Caco-2 (cell line): ENCODE results near the gene MED26. TPM values are rescaled to one million over a fixed set of nuclear protein-coding genes. Genes with fewer than 3 reads are reported as not detected.

Experiments used
- BruUV-seq: library from RNA; stranded (reverse); fragments of 400-500 nt; replicated peaks from 2 replicates; lab custom pipeline; 2021; lab: Mats Ljungman, UMichigan
- CTCF ChIA-PET: fragments of 300-600 bp; sonication (Branson Sonifier 250); formaldehyde crosslinking; loops from one replicate; lab custom pipeline; 2022; ENCODE audit warnings: antibody characterized with exemption; lab: Charles Lee
- POLR2A ChIA-PET: fragments of 300-600 bp; sonication (Branson Sonifier 250); formaldehyde crosslinking; loops from one replicate; lab custom pipeline; 2022; ENCODE audit warnings: antibody characterized with exemption; lab: Charles Lee
- DNase-seq, 2 experiments: peaks; one replicate each; pipeline versions ENCODE4 v3.0.0 to v3.0.0-alpha.2; 2020 to 2022
- H3K27me3 ChIP-seq: replicated peaks from 2 replicates; pipeline ENCODE4 v1.6.0; 2011; ENCODE audit warnings: low read length; ENCODE audit not compliant: control insufficient read depth, insufficient read depth
- H3K36me3 ChIP-seq: 2 replicates; pipeline ENCODE4 v1.5.1; 2011; ENCODE audit warnings: low read length; ENCODE audit not compliant: control insufficient read depth, insufficient read depth
- H3K4me1 ChIP-seq: fragments of 250-450 bp; sonication (Bioruptor Pico); 2 replicates; pipeline ENCODE4 v1.5.1; 2020; ENCODE audit warnings: mild to moderate bottlenecking
- H3K4me3 ChIP-seq: 2 replicates; pipeline ENCODE4 v1.5.1; 2011; ENCODE audit warnings: low read depth, mild to moderate bottlenecking, control low read depth, low read length
- H3K9me3 ChIP-seq: fragments of 250-450 bp; sonication (Bioruptor Pico); 2 replicates; pipeline ENCODE4 v1.5.1; 2020; ENCODE audit warnings: mild to moderate bottlenecking, moderate library complexity
- H3K27ac Mint-ChIP-seq: one replicate; pipeline ENCODE4 v1.8.0; 2022; ENCODE audit warnings: mixed read lengths; ENCODE audit not compliant: unreplicated experiment
- H3K27me3 Mint-ChIP-seq: one replicate; pipeline ENCODE4 v1.8.0; 2022; ENCODE audit warnings: mixed read lengths; ENCODE audit not compliant: insufficient read depth, unreplicated experiment
- H3K36me3 Mint-ChIP-seq: one replicate; pipeline ENCODE4 v1.8.0; 2022; ENCODE audit warnings: mild to moderate bottlenecking, mixed read lengths; ENCODE audit not compliant: insufficient read depth, unreplicated experiment
- H3K4me1 Mint-ChIP-seq: one replicate; pipeline ENCODE4 v1.8.0; 2022; ENCODE audit warnings: low read depth, mixed read lengths; ENCODE audit not compliant: unreplicated experiment
- H3K4me3 Mint-ChIP-seq: one replicate; pipeline ENCODE4 v1.8.0; 2022; ENCODE audit warnings: mild to moderate bottlenecking, moderate library complexity, mixed read lengths; ENCODE audit not compliant: unreplicated experiment
- H3K9me3 Mint-ChIP-seq: one replicate; pipeline ENCODE4 v1.8.0; 2022; ENCODE audit warnings: mixed read lengths; ENCODE audit not compliant: unreplicated experiment
- intact Hi-C: fragments of 100-400 bp; cut with micrococcal nuclease; formaldehyde crosslinking; loops from one replicate; pipeline ENCODE4 v1.10.0; 2022; ENCODE audit not compliant: unreplicated experiment
- total RNA-seq: library from RNA; stranded (reverse); gene quantifications from 2 replicates; pipeline ENCODE4 v1.2.3, GENCODE V29; 2022
- TF ChIP-seq, protein P1 (sequence below), 2 experiments: fragments of 200-600 bp in 1 of 2; IDR thresholded peaks; 1 replicate in 1 of 2; 2 replicates in 1 of 2; pipeline versions ENCODE4 v1.5.1 to v1.8.0; 2011 to 2022; ENCODE audit warnings: antibody characterized with exemption in 1 of 2, control low read depth in 1 of 2, inconsistent platforms in 1 of 2, low read depth in 1 of 2, low read length in 1 of 2, mild to moderate bottlenecking in 1 of 2, moderate library complexity in 1 of 2; ENCODE audit not compliant: insufficient read depth in 1 of 2, severe bottlenecking in 1 of 2, unreplicated experiment in 1 of 2

MED26 gene
- total RNA-seq, 1 experiment from 2014 or later, result 11.4 TPM

DNA sequence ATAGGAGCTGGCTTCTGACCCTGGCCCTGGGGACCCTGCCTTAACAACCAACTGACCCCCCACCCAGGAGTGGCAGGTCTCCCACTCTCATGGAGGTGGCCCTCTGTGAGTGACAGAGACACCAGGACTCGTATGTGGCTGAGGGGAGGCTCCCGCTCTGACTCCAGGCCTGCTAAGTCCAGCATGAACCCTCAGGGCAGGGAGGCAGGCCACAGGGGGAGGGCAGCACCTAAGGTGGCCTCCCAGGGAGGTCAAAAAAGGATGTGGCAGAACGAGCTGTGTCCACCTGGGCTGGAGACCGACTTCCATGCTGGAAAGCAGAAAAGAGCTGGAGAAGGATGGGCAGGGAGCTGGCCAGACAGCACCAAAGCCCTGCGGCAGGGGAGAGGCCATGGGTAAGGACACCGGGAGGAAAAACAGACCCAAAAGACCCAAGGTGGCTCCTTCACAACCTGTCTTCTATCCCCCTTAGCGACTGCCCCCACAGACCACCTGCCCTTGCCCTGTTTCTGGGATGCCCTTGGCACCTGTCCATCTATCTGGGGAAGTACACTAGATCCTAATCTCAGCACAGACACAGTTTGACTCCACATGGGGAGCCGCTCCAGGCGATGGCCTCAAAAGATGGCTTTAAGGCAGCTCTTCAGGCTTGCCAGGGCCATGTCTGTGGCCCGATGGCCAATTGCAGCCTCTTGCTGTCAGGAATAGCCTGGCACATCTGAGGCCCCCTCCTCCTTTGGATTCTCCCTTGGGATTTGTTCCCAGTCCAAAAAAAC, 45.3 kb downstream of the MED26 start:
- H3K27me3 ChIP-seq, result no peaks in the 10 kb centered on the region
- Mint-ChIP-seq H3K4me3 (no peak overlapping the region), H3K36me3 (peaks cover 13% of the 10 kb centered on the region), H3K9me3 (no peaks in the 10 kb centered on the region), H3K27ac (no peak overlapping the region), H3K27me3 (no peaks in the 10 kb centered on the region), H3K4me1 (no peaks in the 10 kb centered on the region)
- intact Hi-C loops, result no loop called here
- no peaks in the 10 kb centered on the region for H3K9me3 ChIP-seq
- POLR2A ChIA-PET, result no interaction called here
- DNase-seq, result no peak
- no peak overlapping the region for H3K4me3 ChIP-seq
- H3K4me1 ChIP-seq, result 0 out of 2 replicates have a peak, but pooled peaks cover 5% of the 10 kb centered on the region
- BruUV-seq, result no TSS peak
- CTCF ChIA-PET, result no interaction called here
- TF ChIP-seq, protein P1, sequence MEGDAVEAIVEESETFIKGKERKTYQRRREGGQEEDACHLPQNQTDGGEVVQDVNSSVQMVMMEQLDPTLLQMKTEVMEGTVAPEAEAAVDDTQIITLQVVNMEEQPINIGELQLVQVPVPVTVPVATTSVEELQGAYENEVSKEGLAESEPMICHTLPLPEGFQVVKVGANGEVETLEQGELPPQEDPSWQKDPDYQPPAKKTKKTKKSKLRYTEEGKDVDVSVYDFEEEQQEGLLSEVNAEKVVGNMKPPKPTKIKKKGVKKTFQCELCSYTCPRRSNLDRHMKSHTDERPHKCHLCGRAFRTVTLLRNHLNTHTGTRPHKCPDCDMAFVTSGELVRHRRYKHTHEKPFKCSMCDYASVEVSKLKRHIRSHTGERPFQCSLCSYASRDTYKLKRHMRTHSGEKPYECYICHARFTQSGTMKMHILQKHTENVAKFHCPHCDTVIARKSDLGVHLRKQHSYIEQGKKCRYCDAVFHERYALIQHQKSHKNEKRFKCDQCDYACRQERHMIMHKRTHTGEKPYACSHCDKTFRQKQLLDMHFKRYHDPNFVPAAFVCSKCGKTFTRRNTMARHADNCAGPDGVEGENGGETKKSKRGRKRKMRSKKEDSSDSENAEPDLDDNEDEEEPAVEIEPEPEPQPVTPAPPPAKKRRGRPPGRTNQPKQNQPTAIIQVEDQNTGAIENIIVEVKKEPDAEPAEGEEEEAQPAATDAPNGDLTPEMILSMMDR (IDR thresholded peaks at IDR 0.05; ENCODE audit: insufficient read depth in 1 of 2, low read depth in 1 of 2, low read length in 1 of 2, severe bottlenecking in 1 of 2, unreplicated experiment in 1 of 2), result no peak
- no peaks in the 10 kb centered on the region for H3K36me3 ChIP-seq

DNA sequence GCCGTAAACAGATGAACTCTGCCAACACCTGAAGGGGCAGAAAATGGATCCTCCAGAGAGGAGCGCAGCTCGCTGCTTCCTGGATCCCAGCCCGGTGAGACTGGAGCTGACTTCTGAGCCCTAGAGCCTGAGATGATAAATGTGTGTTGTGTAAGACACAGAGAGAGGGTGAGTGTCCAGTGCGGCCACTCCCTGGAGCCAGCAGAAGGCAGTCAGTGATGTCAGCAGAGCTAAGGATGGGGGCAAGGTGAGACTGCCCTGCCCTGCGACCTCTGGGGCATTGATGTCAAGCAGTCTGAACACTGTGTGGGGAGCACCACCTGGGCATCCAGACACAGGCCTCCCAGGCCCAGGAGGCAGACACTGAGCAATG, 46.0 kb downstream of the MED26 start:
- peaks cover 13% of the 10 kb centered on the region for H3K36me3 Mint-ChIP-seq
- H3K4me3 Mint-ChIP-seq, result no peak overlapping the region
- DNase-seq, result no peak
- ChIA-PET POLR2A (no interaction called here), CTCF (no interaction called here)
- Histone ChIP-seq H3K36me3 (no peaks in the 10 kb centered on the region), H3K4me1 (0 out of 2 replicates have a peak, but pooled peaks cover 5% of the 10 kb centered on the region), H3K4me3 (no peak overlapping the region), H3K9me3 (no peaks in the 10 kb centered on the region), H3K27me3 (no peaks in the 10 kb centered on the region)
- no TSS peak for BruUV-seq
- TF ChIP-seq, protein P1 (IDR thresholded peaks at IDR 0.05; ENCODE audit: insufficient read depth in 1 of 2, low read depth in 1 of 2, low read length in 1 of 2, severe bottlenecking in 1 of 2, unreplicated experiment in 1 of 2), result no peak
- intact Hi-C loops, result no loop called here
- H3K27ac Mint-ChIP-seq, result no peak overlapping the region
- H3K4me1 Mint-ChIP-seq, result no peaks in the 10 kb centered on the region
- H3K9me3 Mint-ChIP-seq, result no peaks in the 10 kb centered on the region
- no peaks in the 10 kb centered on the region for H3K27me3 Mint-ChIP-seq

DNA sequence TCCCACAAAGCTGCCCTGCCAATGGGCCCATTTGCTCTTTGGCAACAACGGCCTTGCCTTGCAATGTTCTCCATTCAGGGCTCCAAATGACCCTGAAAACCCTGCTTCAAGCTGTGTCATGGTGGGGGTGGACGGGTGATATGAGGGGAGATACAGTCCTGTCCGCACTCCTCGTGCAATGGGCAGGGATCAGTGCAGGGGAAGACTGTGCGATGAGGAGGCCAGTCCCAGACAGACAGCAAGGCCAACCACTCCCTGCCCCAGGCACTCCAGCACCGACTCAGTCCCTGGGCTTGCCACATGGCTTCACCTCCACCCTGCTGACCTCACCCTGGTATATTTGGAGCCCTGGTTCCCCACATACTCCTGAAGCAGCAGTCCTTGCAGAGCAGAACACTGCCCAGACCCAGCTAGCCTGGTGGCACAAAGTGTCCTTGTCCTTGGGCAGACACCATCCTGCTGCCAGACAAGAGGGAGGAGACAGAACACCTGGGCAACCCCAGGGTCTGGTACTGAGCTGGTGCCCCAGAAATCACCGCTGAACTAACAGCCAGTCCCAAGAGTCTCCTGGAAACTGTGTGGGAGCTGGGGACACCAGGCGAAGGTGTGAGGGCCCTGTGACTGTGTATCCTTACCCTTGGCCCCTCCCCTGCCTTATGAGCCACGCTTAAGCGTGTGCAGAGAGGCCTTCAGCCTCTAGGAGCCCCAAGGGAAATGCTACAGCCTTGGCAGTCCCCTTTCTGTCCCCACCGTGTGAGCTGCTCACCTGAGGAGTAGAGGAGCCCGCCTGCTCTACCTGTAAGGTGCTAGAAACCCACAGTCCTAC, 46.6 kb downstream of the MED26 start:
- POLR2A ChIA-PET, result no interaction called here
- Mint-ChIP-seq H3K27ac (peak overlapping the region; percentile 26), H3K4me1 (no peaks in the 10 kb centered on the region), H3K27me3 (no peaks in the 10 kb centered on the region), H3K9me3 (no peaks in the 10 kb centered on the region), H3K4me3 (no peak overlapping the region), H3K36me3 (peaks cover 18% of the 10 kb centered on the region)
- no peak overlapping the region for H3K4me3 ChIP-seq
- no peak for DNase-seq
- intact Hi-C loops, result no loop called here
- CTCF ChIA-PET, result no interaction called here
- H3K36me3 ChIP-seq, result no peaks in the 10 kb centered on the region
- H3K27me3 ChIP-seq, result no peaks in the 10 kb centered on the region
- TF ChIP-seq, protein P1 (IDR thresholded peaks at IDR 0.05; ENCODE audit: insufficient read depth in 1 of 2, low read depth in 1 of 2, low read length in 1 of 2, severe bottlenecking in 1 of 2, unreplicated experiment in 1 of 2), result no peak
- 0 out of 2 replicates have a peak, but pooled peaks cover 5% of the 10 kb centered on the region for H3K4me1 ChIP-seq
- BruUV-seq, result no TSS peak
- no peaks in the 10 kb centered on the region for H3K9me3 ChIP-seq
